MCF 10A (cell line): ENCODE data around the gene THADA. TPM values are rescaled to one million over a fixed set of nuclear protein-coding genes. Genes with fewer than 3 reads are reported as not detected.

Experiments
- BruUV-seq: library from RNA; stranded (reverse); fragments of 400-500 nt; replicated peaks from 2 replicates; lab custom pipeline; 2021; lab: Mats Ljungman, UMichigan
- CTCF ChIA-PET: fragments of 300-600 bp; sonication (Branson Sonifier 250); formaldehyde crosslinking; extraction: SDS; loops from one replicate; lab custom pipeline; 2021; ENCODE audit warnings: antibody characterized with exemption, inconsistent platforms; lab: Yijun Ruan, JAX
- POLR2A ChIA-PET: fragments of 300-600, 350-650 bp; sonication (Branson Sonifier 250); formaldehyde crosslinking; extraction: SDS; loops from one replicate; lab custom pipeline; 2020; ENCODE audit warnings: antibody characterized with exemption, inconsistent platforms; lab: Yijun Ruan, JAX
- DNase-seq: peaks from one replicate; pipeline ENCODE4 v3.0.0-alpha.2; 2018; ENCODE audit not compliant: unreplicated experiment
- H3K27ac Mint-ChIP-seq: one replicate; pipeline ENCODE4 v1.8.0; 2022; ENCODE audit warnings: mild to moderate bottlenecking, low read depth, mixed read lengths; ENCODE audit not compliant: unreplicated experiment
- H3K27me3 Mint-ChIP-seq: one replicate; pipeline ENCODE4 v1.8.0; 2022; ENCODE audit warnings: mixed read lengths; ENCODE audit not compliant: insufficient read depth, unreplicated experiment
- H3K36me3 Mint-ChIP-seq: one replicate; pipeline ENCODE4 v1.8.0; 2022; ENCODE audit warnings: mild to moderate bottlenecking, moderate library complexity, mixed read lengths; ENCODE audit not compliant: insufficient read depth, unreplicated experiment
- H3K4me1 Mint-ChIP-seq: one replicate; pipeline ENCODE4 v1.8.0; 2022; ENCODE audit warnings: mixed read lengths; ENCODE audit not compliant: insufficient read depth, unreplicated experiment
- H3K4me3 Mint-ChIP-seq: one replicate; pipeline ENCODE4 v1.8.0; 2022; ENCODE audit warnings: mild to moderate bottlenecking, moderate library complexity, mixed read lengths; ENCODE audit not compliant: unreplicated experiment
- H3K9me3 Mint-ChIP-seq: one replicate; pipeline ENCODE4 v1.8.0; 2022; ENCODE audit warnings: mixed read lengths; ENCODE audit not compliant: unreplicated experiment
- intact Hi-C: fragments of 100-400 bp; cut with micrococcal nuclease; formaldehyde crosslinking; loops from 2 replicates; pipeline ENCODE4 v1.14.1; 2022
- total RNA-seq: library from RNA; stranded (reverse); gene quantifications from 2 replicates; pipeline ENCODE4 v1.2.3, GENCODE V29; 2022
- TF ChIP-seq, protein P1 (sequence below): fragments of 200-600 bp; IDR thresholded peaks from one replicate; pipeline ENCODE4 v1.8.0; 2022; ENCODE audit warnings: antibody characterized with exemption, mild to moderate bottlenecking; ENCODE audit not compliant: unreplicated experiment

THADA gene
- total RNA-seq, 1 experiment from 2014 or later = 49.8 TPM

DNA sequence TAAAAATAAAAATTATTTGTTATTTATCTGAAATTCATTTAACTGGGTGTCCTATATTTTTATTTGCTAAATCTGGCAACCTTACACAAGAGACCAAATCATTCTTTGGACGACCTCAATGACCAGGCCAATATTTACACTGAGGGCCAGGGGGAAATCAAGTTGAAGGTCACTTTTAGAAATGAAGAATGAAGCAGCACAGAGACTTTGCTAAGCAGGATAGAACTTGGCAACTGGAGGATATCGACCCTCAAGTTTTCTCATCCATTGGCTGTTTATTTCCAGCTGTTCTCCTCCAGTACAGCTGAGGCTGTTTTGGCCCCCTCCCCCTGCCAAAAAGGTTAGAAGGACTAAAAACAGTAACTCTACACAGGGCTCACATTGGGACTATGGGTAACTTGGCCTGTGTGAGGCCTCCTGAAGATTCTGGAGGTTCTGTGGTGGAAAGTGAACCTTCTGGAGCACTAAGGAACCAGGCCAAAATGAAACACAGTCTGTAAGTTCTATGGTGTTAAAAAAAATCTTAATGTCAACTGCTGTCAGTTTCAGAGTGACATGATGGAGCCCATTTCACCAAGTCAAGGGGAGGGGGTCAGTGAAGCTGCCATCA, 337.2 kb downstream of the THADA start:
- Mint-ChIP-seq H3K4me1 (no peaks in the 10 kb centered on the region), H3K27ac (no peak overlapping the region), H3K27me3 (no peaks in the 10 kb centered on the region), H3K36me3 (peaks cover 26% of the 10 kb centered on the region), H3K4me3 (no peak overlapping the region), H3K9me3 (no peaks in the 10 kb centered on the region)
- TF ChIP-seq, protein P1, sequence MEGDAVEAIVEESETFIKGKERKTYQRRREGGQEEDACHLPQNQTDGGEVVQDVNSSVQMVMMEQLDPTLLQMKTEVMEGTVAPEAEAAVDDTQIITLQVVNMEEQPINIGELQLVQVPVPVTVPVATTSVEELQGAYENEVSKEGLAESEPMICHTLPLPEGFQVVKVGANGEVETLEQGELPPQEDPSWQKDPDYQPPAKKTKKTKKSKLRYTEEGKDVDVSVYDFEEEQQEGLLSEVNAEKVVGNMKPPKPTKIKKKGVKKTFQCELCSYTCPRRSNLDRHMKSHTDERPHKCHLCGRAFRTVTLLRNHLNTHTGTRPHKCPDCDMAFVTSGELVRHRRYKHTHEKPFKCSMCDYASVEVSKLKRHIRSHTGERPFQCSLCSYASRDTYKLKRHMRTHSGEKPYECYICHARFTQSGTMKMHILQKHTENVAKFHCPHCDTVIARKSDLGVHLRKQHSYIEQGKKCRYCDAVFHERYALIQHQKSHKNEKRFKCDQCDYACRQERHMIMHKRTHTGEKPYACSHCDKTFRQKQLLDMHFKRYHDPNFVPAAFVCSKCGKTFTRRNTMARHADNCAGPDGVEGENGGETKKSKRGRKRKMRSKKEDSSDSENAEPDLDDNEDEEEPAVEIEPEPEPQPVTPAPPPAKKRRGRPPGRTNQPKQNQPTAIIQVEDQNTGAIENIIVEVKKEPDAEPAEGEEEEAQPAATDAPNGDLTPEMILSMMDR = no peak
- BruUV-seq = no TSS peak
- DNase-seq = no peak
- POLR2A ChIA-PET = interaction anchor here (1.2 kb wide), 1 partner anchor 31 kb away, joined by 3 read pairs; no protein-coding TSS in a partner anchor
- CTCF ChIA-PET = interaction anchor here (0.5 to 0.8 kb wide), 5 partner anchors 23 to 357 kb away, joined by 3 read pairs; no protein-coding TSS in a partner anchor
- intact Hi-C loops = no loop called here

DNA sequence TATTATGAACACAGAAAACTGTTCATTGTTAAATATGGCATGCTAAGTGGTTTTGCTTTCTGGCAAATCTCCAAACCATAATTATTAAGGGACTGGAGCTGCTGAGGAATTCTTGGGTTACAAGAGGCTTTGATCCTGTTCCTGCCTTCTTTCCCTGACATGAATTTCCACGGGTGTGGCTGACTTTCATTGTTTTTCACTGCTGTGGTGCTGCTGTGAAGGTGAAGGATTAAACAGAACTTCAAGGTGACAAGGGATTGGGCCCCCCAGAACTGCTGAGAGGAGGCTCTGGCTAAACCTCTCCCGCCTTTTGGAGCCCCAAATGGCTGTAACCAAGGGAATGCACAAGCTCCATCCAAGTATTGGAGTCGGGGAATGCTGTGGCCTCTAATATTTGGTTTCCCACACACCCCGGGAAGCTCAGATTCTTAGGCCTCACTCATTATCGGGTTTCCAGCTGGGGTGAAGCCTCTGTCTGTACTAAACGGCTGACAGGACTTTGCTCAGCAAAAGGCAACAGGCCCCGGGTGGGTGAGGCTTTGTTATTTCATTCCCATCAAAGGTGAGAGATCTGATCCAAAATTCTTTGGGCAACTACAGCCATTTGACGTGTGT, 340.4 kb downstream of the THADA start:
- intact Hi-C loops = no loop called here
- peaks cover 20% of the 10 kb centered on the region for H3K36me3 Mint-ChIP-seq
- TF ChIP-seq, protein P1 = no peak
- H3K27ac Mint-ChIP-seq = no peak overlapping the region
- DNase-seq = no peak
- no peak overlapping the region for H3K4me3 Mint-ChIP-seq
- no peaks in the 10 kb centered on the region for H3K27me3 Mint-ChIP-seq
- CTCF ChIA-PET = interaction anchor here (1.3 kb wide), 1 partner anchor 26 kb away, joined by 4 read pairs; no protein-coding TSS in a partner anchor
- POLR2A ChIA-PET = no interaction called here
- H3K9me3 Mint-ChIP-seq = no peaks in the 10 kb centered on the region
- no TSS peak for BruUV-seq
- H3K4me1 Mint-ChIP-seq = no peaks in the 10 kb centered on the region

DNA sequence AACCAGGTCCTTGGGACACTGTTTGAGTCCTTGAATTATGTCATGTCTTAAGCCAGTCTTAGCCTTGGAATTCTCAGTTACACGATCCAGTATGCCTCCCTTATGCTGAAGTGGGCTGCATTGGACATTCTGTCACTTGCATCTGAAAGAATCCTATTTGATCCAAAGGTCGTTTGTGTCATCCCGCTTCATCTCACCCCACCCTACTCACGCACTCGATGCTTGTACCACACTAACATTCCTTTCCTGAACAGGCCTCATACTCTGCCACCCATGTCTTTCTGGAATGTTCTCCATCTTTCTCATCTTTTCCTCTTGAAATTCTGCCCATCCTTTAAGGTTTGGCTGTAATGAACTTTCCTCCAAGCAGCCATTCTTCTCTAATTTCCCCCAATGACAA, 341.5 kb downstream of the THADA start:
- H3K27ac Mint-ChIP-seq = no peak overlapping the region
- H3K27me3 Mint-ChIP-seq = no peaks in the 10 kb centered on the region
- ChIA-PET POLR2A (no interaction called here), CTCF (interaction anchor here (0.6 to 1.7 kb wide), 2 partner anchors 15 to 21 kb away, joined by 3 to 4 read pairs; no protein-coding TSS in a partner anchor)
- BruUV-seq = no TSS peak
- H3K4me1 Mint-ChIP-seq = no peaks in the 10 kb centered on the region
- TF ChIP-seq, protein P1 = no peak
- DNase-seq = no peak
- H3K9me3 Mint-ChIP-seq = no peaks in the 10 kb centered on the region
- intact Hi-C loops = no loop called here
- no peak overlapping the region for H3K4me3 Mint-ChIP-seq
- peaks cover 14% of the 10 kb centered on the region for H3K36me3 Mint-ChIP-seq

DNA sequence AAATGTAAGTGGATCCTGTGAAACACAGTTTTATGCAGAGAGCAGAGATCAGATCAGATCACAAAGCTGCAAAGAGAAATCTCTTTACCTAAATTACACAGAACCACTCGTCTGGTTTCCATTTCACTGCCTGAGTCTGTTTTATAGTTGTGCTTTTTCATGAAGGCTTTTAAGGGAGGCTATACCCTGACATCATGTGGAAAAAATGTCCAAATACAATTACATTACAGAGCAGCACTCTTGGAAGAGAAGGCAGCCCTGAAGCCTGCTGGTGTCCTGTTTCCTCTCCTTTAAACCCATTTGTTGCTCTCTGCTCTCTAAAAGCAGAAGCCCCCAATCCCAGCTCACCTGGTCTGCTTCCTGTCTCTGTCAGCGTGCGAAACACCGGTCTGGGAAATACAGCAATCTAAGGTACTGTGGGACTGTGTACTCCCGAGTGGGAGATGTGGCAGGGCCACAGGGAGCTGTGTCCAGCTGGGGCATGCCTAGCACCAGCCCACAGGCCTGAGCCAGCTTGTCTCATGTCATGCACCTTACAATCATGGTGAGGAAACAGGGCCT, 344.6 kb downstream of the THADA start:
- Mint-ChIP-seq H3K36me3 (peaks cover 13% of the 10 kb centered on the region), H3K4me1 (no peaks in the 10 kb centered on the region), H3K27ac (no peak overlapping the region), H3K9me3 (no peaks in the 10 kb centered on the region), H3K27me3 (no peaks in the 10 kb centered on the region), H3K4me3 (no peak overlapping the region)
- intact Hi-C loops = no loop called here
- BruUV-seq = no TSS peak
- DNase-seq = no peak
- POLR2A ChIA-PET = interaction anchor here (0.7 to 0.8 kb wide), 2 partner anchors 204 to 355 kb away, joined by 3 read pairs; no protein-coding TSS in a partner anchor
- TF ChIP-seq, protein P1 = no peak
- CTCF ChIA-PET = interaction anchor here (1.0 to 1.1 kb wide), 2 partner anchors 9 to 22 kb away, joined by 3 to 6 read pairs; no protein-coding TSS in a partner anchor
